ENCODE measurements around the gene GRIA1.

Gene GRIA1

GRCh38 chr5:153585622-153586277 is 95.3 kb downstream of the GRIA1 start:
- Histone ChIP-seq H3K4me3 (ENCODE audit: insufficient read depth, low read depth, low read length, poor library complexity, severe bottlenecking) (no peak overlapping the region), H3K27me3 (replicated peaks; ENCODE audit: control insufficient read depth, insufficient read depth, low read length, poor library complexity, severe bottlenecking) (no peaks in the 10 kb centered on the region), H3K4me1 (ENCODE audit: control insufficient read depth, insufficient read depth, low read length, poor library complexity, severe bottlenecking) (no peaks in the 10 kb centered on the region), H3K27ac (ENCODE audit: insufficient read depth, low read length, poor library complexity, severe bottlenecking) (no peak overlapping the region), H3K9me3 (ENCODE audit: control insufficient read depth, low read length) (no peaks in the 10 kb centered on the region), H3K36me3 (ENCODE audit: control insufficient read depth, insufficient read depth, low read length) (no peaks in the 10 kb centered on the region)
- no peak for DNase-seq

- DNase-seq, result no peak
- Histone ChIP-seq H3K36me3 (ENCODE audit: control insufficient read depth, insufficient read depth, low read length) (no peaks in the 10 kb centered on the region), H3K27ac (ENCODE audit: insufficient read depth, low read length, poor library complexity, severe bottlenecking) (no peak overlapping the region), H3K4me3 (ENCODE audit: insufficient read depth, low read depth, low read length, poor library complexity, severe bottlenecking) (no peak overlapping the region), H3K27me3 (replicated peaks; ENCODE audit: control insufficient read depth, insufficient read depth, low read length, poor library complexity, severe bottlenecking) (no peaks in the 10 kb centered on the region), H3K9me3 (ENCODE audit: control insufficient read depth, low read length) (no peaks in the 10 kb centered on the region), H3K4me1 (ENCODE audit: control insufficient read depth, insufficient read depth, low read length, poor library complexity, severe bottlenecking) (no peaks in the 10 kb centered on the region)
Observed at GRCh38 chr5:153592081-153592480, 101.6 kb downstream of the GRIA1 start.

- Histone ChIP-seq H3K4me1 (ENCODE audit: control insufficient read depth, insufficient read depth, low read length, poor library complexity, severe bottlenecking) (no peaks in the 10 kb centered on the region), H3K9me3 (ENCODE audit: control insufficient read depth, low read length) (no peaks in the 10 kb centered on the region), H3K4me3 (ENCODE audit: insufficient read depth, low read depth, low read length, poor library complexity, severe bottlenecking) (no peak overlapping the region), H3K36me3 (ENCODE audit: control insufficient read depth, insufficient read depth, low read length) (no peaks in the 10 kb centered on the region), H3K27me3 (replicated peaks; ENCODE audit: control insufficient read depth, insufficient read depth, low read length, poor library complexity, severe bottlenecking) (no peaks in the 10 kb centered on the region), H3K27ac (ENCODE audit: insufficient read depth, low read length, poor library complexity, severe bottlenecking) (no peak overlapping the region)
- DNase-seq, result no peak
Observed at GRCh38 chr5:153594785-153595184, 104.3 kb downstream of the GRIA1 start.

GRCh38 chr5:153598099-153598498 is 107.6 kb downstream of the GRIA1 start:
- Histone ChIP-seq H3K4me3 (ENCODE audit: insufficient read depth, low read depth, low read length, poor library complexity, severe bottlenecking) (no peak overlapping the region), H3K4me1 (ENCODE audit: control insufficient read depth, insufficient read depth, low read length, poor library complexity, severe bottlenecking) (no peaks in the 10 kb centered on the region)
- no peak for DNase-seq

GRCh38 chr5:153601377-153601776 is 110.9 kb downstream of the GRIA1 start:
- Histone ChIP-seq H3K4me3 (ENCODE audit: insufficient read depth, low read depth, low read length, poor library complexity, severe bottlenecking) (no peak overlapping the region), H3K4me1 (ENCODE audit: control insufficient read depth, insufficient read depth, low read length, poor library complexity, severe bottlenecking) (no peaks in the 10 kb centered on the region), H3K36me3 (ENCODE audit: control insufficient read depth, insufficient read depth, low read length) (no peaks in the 10 kb centered on the region), H3K27me3 (replicated peaks; ENCODE audit: control insufficient read depth, insufficient read depth, low read length, poor library complexity, severe bottlenecking) (no peaks in the 10 kb centered on the region), H3K9me3 (ENCODE audit: control insufficient read depth, low read length) (no peaks in the 10 kb centered on the region), H3K27ac (ENCODE audit: insufficient read depth, low read length, poor library complexity, severe bottlenecking) (no peak overlapping the region)
- DNase-seq, result no peak

More at GRCh38 chr5:153598099-153598498, 107.6 kb downstream of the GRIA1 start:
- Histone ChIP-seq H3K27ac (ENCODE audit: insufficient read depth, low read length, poor library complexity, severe bottlenecking) (no peak overlapping the region), H3K27me3 (replicated peaks; ENCODE audit: control insufficient read depth, insufficient read depth, low read length, poor library complexity, severe bottlenecking) (no peaks in the 10 kb centered on the region), H3K9me3 (ENCODE audit: control insufficient read depth, low read length) (no peaks in the 10 kb centered on the region), H3K36me3 (ENCODE audit: control insufficient read depth, insufficient read depth, low read length) (no peaks in the 10 kb centered on the region)

- Histone ChIP-seq H3K27me3 (replicated peaks; ENCODE audit: control insufficient read depth, insufficient read depth, low read length, poor library complexity, severe bottlenecking) (no peaks in the 10 kb centered on the region), H3K4me3 (ENCODE audit: insufficient read depth, low read depth, low read length, poor library complexity, severe bottlenecking) (no peak overlapping the region), H3K4me1 (ENCODE audit: control insufficient read depth, insufficient read depth, low read length, poor library complexity, severe bottlenecking) (no peaks in the 10 kb centered on the region), H3K27ac (ENCODE audit: insufficient read depth, low read length, poor library complexity, severe bottlenecking) (no peak overlapping the region), H3K9me3 (ENCODE audit: control insufficient read depth, low read length) (no peaks in the 10 kb centered on the region), H3K36me3 (ENCODE audit: control insufficient read depth, insufficient read depth, low read length) (no peaks in the 10 kb centered on the region)
- no peak for DNase-seq
Observed at GRCh38 chr5:153605386-153605785, 114.9 kb downstream of the GRIA1 start.

GRCh38 chr5:153610009-153610408 is 119.5 kb downstream of the GRIA1 start:
- no peak for DNase-seq
- Histone ChIP-seq H3K9me3 (ENCODE audit: control insufficient read depth, low read length) (no peaks in the 10 kb centered on the region), H3K36me3 (ENCODE audit: control insufficient read depth, insufficient read depth, low read length) (no peaks in the 10 kb centered on the region), H3K4me1 (ENCODE audit: control insufficient read depth, insufficient read depth, low read length, poor library complexity, severe bottlenecking) (no peaks in the 10 kb centered on the region), H3K27me3 (replicated peaks; ENCODE audit: control insufficient read depth, insufficient read depth, low read length, poor library complexity, severe bottlenecking) (no peaks in the 10 kb centered on the region), H3K4me3 (ENCODE audit: insufficient read depth, low read depth, low read length, poor library complexity, severe bottlenecking) (no peak overlapping the region), H3K27ac (ENCODE audit: insufficient read depth, low read length, poor library complexity, severe bottlenecking) (no peak overlapping the region)

- H3K27ac ChIP-seq (ENCODE audit: insufficient read depth, low read length, poor library complexity, severe bottlenecking), result no peak overlapping the region
- DNase-seq, result no peak
- H3K36me3 ChIP-seq (ENCODE audit: control insufficient read depth, insufficient read depth, low read length), result no peaks in the 10 kb centered on the region
- no peak overlapping the region for H3K4me3 ChIP-seq (ENCODE audit: insufficient read depth, low read depth, low read length, poor library complexity, severe bottlenecking)
- H3K4me1 ChIP-seq (ENCODE audit: control insufficient read depth, insufficient read depth, low read length, poor library complexity, severe bottlenecking), result no peaks in the 10 kb centered on the region
- no peaks in the 10 kb centered on the region for H3K27me3 ChIP-seq (replicated peaks; ENCODE audit: control insufficient read depth, insufficient read depth, low read length, poor library complexity, severe bottlenecking)
- no peaks in the 10 kb centered on the region for H3K9me3 ChIP-seq (ENCODE audit: control insufficient read depth, low read length)
Observed at GRCh38 chr5:153610811-153611210, 120.3 kb downstream of the GRIA1 start.

GRCh38 chr5:153613144-153613543 is 122.7 kb downstream of the GRIA1 start:
- no peak for DNase-seq
- Histone ChIP-seq H3K27me3 (replicated peaks; ENCODE audit: control insufficient read depth, insufficient read depth, low read length, poor library complexity, severe bottlenecking) (no peaks in the 10 kb centered on the region), H3K4me3 (ENCODE audit: insufficient read depth, low read depth, low read length, poor library complexity, severe bottlenecking) (no peak overlapping the region), H3K36me3 (ENCODE audit: control insufficient read depth, insufficient read depth, low read length) (no peaks in the 10 kb centered on the region), H3K27ac (ENCODE audit: insufficient read depth, low read length, poor library complexity, severe bottlenecking) (no peak overlapping the region), H3K9me3 (ENCODE audit: control insufficient read depth, low read length) (no peaks in the 10 kb centered on the region), H3K4me1 (ENCODE audit: control insufficient read depth, insufficient read depth, low read length, poor library complexity, severe bottlenecking) (no peaks in the 10 kb centered on the region)

GRCh38 chr5:153613672-153614071 is 123.2 kb downstream of the GRIA1 start:
- H3K4me3 ChIP-seq (ENCODE audit: insufficient read depth, low read depth, low read length, poor library complexity, severe bottlenecking), result no peak overlapping the region
- H3K4me1 ChIP-seq (ENCODE audit: control insufficient read depth, insufficient read depth, low read length, poor library complexity, severe bottlenecking), result no peaks in the 10 kb centered on the region
- H3K27ac ChIP-seq (ENCODE audit: insufficient read depth, low read length, poor library complexity, severe bottlenecking), result no peak overlapping the region
- no peaks in the 10 kb centered on the region for H3K36me3 ChIP-seq (ENCODE audit: control insufficient read depth, insufficient read depth, low read length)
- H3K27me3 ChIP-seq (replicated peaks; ENCODE audit: control insufficient read depth, insufficient read depth, low read length, poor library complexity, severe bottlenecking), result no peaks in the 10 kb centered on the region
- H3K9me3 ChIP-seq (ENCODE audit: control insufficient read depth, low read length), result no peaks in the 10 kb centered on the region
- DNase-seq, result no peak
